Gastroesophageal sphincter (tissue), 4 donors: ENCODE results near the gene ELMO3. TPM values are rescaled to one million over a fixed set of nuclear protein-coding genes. Genes with fewer than 3 reads are reported as not detected.

Experiments
- ATAC-seq: fragments of 150-250 bp; one replicate; pipeline ENCODE4 v1.9.1; 2016; ENCODE audit warnings: mild to moderate bottlenecking, moderate library complexity
- H3K27ac ChIP-seq, 4 donors: fragments of 200-600 bp; sonication (generic) in 3 of 4; 1 replicate in 3 of 4; 2 replicates in 1 of 4; pipeline ENCODE4 v1.5.1; 2016 to 2019
- H3K27me3 ChIP-seq: fragments of 200-600 bp; sonication (generic); one replicate; pipeline ENCODE4 v1.5.1; 2019
- H3K36me3 ChIP-seq, 2 donors: fragments of 200-600 bp; sonication (generic); one replicate each; pipeline ENCODE4 v1.5.1; 2019; ENCODE audit warnings: control low read depth in 1 of 2
- H3K4me1 ChIP-seq, 3 donors: fragments of 200-600 bp; sonication (generic); 1 replicate in 2 of 3; 2 replicates in 1 of 3; pipeline ENCODE4 v1.5.1; 2016 to 2019; ENCODE audit warnings: control low read depth in 2 of 3
- H3K4me3 ChIP-seq, 2 donors: fragments of 200-600 bp; sonication (generic); one replicate each; pipeline ENCODE4 v1.5.1; 2019; ENCODE audit warnings: mild to moderate bottlenecking in 1 of 2, moderate library complexity in 1 of 2
- H3K9me3 ChIP-seq, 3 donors: fragments of 200-600 bp; sonication (generic); one replicate each; pipeline ENCODE4 v1.5.1; 2017 to 2019; ENCODE audit warnings: control low read depth in 2 of 3
- EP300 ChIP-seq: sonication (generic); formaldehyde crosslinking; IDR thresholded peaks from one replicate; pipeline ENCODE4 v1.6.1; 2017; ENCODE audit warnings: antibody characterized with exemption, mild to moderate bottlenecking
- POLR2A ChIP-seq, 2 donors: fragments of 450-650 bp; IDR thresholded peaks; one replicate each; pipeline ENCODE4 v1.6.1; 2017; ENCODE audit warnings: antibody characterized with exemption in 2 of 2, mild to moderate bottlenecking in 2 of 2, moderate library complexity in 1 of 2
- POLR2AphosphoS5 ChIP-seq: sonication (generic); formaldehyde crosslinking; IDR thresholded peaks from one replicate; pipeline ENCODE4 v1.6.1; 2017; ENCODE audit warnings: antibody characterized with exemption
- WGBS, 2 donors: methylation state at CpG; one replicate each; pipeline ENCODE4 v1.1.5; 2018; ENCODE audit warnings: low coverage in 1 of 2; 5-methylcytosine and 5-hydroxymethylcytosine counted together
- total RNA-seq, 4 donors: library from RNA; depleted of rRNA; stranded (reverse); fragments of >200 nt; gene quantifications; one replicate each; pipeline ENCODE4 v1.1.0, GENCODE V29; 2016
- TF ChIP-seq, protein P1 (sequence below), 4 experiments: fragments of 200-600 bp in 2 of 4; fragments of 450-650 bp in 2 of 4; sonication (generic) in 1 of 4; IDR thresholded peaks; one replicate each; pipeline ENCODE4 v1.5.1; 2017 to 2019; ENCODE audit warnings: antibody characterized with exemption in 4 of 4, mild to moderate bottlenecking in 2 of 4, moderate library complexity in 2 of 4

The ELMO3 gene
- total RNA-seq, 4 donors from 2014 or later: 0.15 to 3.9 (median 1.3) TPM

GRCh38 chr16:67184995-67185650 lies 13.8 kb upstream of the ELMO3 start:
- TF ChIP-seq, protein P1, sequence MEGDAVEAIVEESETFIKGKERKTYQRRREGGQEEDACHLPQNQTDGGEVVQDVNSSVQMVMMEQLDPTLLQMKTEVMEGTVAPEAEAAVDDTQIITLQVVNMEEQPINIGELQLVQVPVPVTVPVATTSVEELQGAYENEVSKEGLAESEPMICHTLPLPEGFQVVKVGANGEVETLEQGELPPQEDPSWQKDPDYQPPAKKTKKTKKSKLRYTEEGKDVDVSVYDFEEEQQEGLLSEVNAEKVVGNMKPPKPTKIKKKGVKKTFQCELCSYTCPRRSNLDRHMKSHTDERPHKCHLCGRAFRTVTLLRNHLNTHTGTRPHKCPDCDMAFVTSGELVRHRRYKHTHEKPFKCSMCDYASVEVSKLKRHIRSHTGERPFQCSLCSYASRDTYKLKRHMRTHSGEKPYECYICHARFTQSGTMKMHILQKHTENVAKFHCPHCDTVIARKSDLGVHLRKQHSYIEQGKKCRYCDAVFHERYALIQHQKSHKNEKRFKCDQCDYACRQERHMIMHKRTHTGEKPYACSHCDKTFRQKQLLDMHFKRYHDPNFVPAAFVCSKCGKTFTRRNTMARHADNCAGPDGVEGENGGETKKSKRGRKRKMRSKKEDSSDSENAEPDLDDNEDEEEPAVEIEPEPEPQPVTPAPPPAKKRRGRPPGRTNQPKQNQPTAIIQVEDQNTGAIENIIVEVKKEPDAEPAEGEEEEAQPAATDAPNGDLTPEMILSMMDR (IDR thresholded peaks at IDR 0.05): peak in 3 of 4 experiments; percentile 88 to 91 (median 90)
- no peak for TF ChIP-seq EP300
- peak; percentile 80 for TF ChIP-seq POLR2AphosphoS5
- TF ChIP-seq POLR2A (IDR thresholded peaks at IDR 0.05): no peak
- no CpG with 5 or more reads among the region's 43 CpGs for WGBS, 2 donors
- H3K9me3 ChIP-seq: no peaks in the 10 kb centered on the region
- peaks cover 0 to 53% (median 21%) of the 10 kb centered on the region in 3 donors for H3K4me1 ChIP-seq
- H3K27ac ChIP-seq: peak overlapping the region in 3 of 4 donors; percentile 96 to 98 (median 97)
- H3K27me3 ChIP-seq: no peaks in the 10 kb centered on the region
- peak; percentile 45 for ATAC-seq
- H3K36me3 ChIP-seq: no peaks in the 10 kb centered on the region
- H3K4me3 ChIP-seq: peak overlapping the region in 1 of 2 donors; percentile 80

- Histone ChIP-seq H3K27me3 (no peaks in the 10 kb centered on the region), H3K27ac (peak overlapping the region in 2 of 4 donors; percentile 96 to 98), H3K4me1 (peaks cover 0 to 51% (median 21%) of the 10 kb centered on the region in 3 donors), H3K4me3 (peak overlapping the region in 1 of 2 donors; percentile 80), H3K9me3 (no peaks in the 10 kb centered on the region), H3K36me3 (no peaks in the 10 kb centered on the region)
- 11 to 14% methylated on average over 8 to 9 of the region's 12 CpGs for WGBS, 2 donors
- TF ChIP-seq POLR2AphosphoS5 (no peak), EP300 (no peak), POLR2A (IDR thresholded peaks at IDR 0.05) (no peak)
- TF ChIP-seq, protein P1 (IDR thresholded peaks at IDR 0.05): no peak
- ATAC-seq: no peak
Observed at GRCh38 chr16:67185651-67186134, 13.2 kb upstream of the ELMO3 start.

GRCh38 chr16:67186550-67186950 lies 12.4 kb upstream of the ELMO3 start:
- H3K4me1 ChIP-seq: peaks cover 0 to 51% (median 21%) of the 10 kb centered on the region in 3 donors
- no peaks in the 10 kb centered on the region for H3K9me3 ChIP-seq
- WGBS, 2 donors: 20% methylated on average over 2 of the region's 5 CpGs; no CpG with 5 or more reads in 1 of the 2 donors
- no peak overlapping the region for H3K27ac ChIP-seq
- TF ChIP-seq, protein P1 (IDR thresholded peaks at IDR 0.05): no peak
- TF ChIP-seq POLR2AphosphoS5 (no peak), POLR2A (IDR thresholded peaks at IDR 0.05) (no peak), EP300 (no peak)
- no peak for ATAC-seq
- no peak overlapping the region for H3K4me3 ChIP-seq
- H3K36me3 ChIP-seq: no peaks in the 10 kb centered on the region
- H3K27me3 ChIP-seq: no peaks in the 10 kb centered on the region

- no peak for ATAC-seq
- WGBS, 2 donors: 80% methylated on average over 2 of the region's 26 CpGs; no CpG with 5 or more reads in 1 of the 2 donors
Observed at GRCh38 chr16:67187175-67187890, 11.6 kb upstream of the ELMO3 start.

More at GRCh38 chr16:67187175-67187890, 11.6 kb upstream of the ELMO3 start:
- Histone ChIP-seq H3K4me3 (no peak overlapping the region), H3K27ac (no peak overlapping the region), H3K4me1 (peaks cover 0 to 48% (median 24%) of the 10 kb centered on the region in 3 donors), H3K27me3 (no peaks in the 10 kb centered on the region), H3K9me3 (no peaks in the 10 kb centered on the region), H3K36me3 (no peaks in the 10 kb centered on the region)
- TF ChIP-seq EP300 (no peak), POLR2A (IDR thresholded peaks at IDR 0.05) (no peak), POLR2AphosphoS5 (no peak)
- TF ChIP-seq, protein P1 (IDR thresholded peaks at IDR 0.05): no peak
